Measurements from ENCODE around the gene MBNL2.

DNA sequence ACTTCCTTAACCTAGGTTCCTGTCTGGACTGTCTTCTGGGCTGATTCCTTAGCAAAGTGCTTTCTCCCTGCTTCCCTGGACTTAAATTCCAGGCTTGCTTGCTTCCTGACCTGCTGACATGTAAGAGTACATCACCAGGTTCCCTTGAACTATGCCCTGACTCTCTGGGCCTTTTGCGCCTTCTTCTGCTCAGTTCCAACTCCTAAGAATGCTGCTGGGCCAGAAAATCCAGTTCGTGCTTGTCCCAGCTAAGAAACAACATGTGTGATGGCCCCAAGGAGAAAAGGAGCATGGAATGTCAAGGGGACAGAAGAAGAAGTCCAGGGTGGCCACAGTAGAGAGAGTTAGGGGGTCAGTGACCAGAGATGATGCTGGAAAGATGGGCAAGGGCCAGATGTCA, 42.6 kb upstream of the MBNL2 start:
- TF ChIP-seq, protein P1, sequence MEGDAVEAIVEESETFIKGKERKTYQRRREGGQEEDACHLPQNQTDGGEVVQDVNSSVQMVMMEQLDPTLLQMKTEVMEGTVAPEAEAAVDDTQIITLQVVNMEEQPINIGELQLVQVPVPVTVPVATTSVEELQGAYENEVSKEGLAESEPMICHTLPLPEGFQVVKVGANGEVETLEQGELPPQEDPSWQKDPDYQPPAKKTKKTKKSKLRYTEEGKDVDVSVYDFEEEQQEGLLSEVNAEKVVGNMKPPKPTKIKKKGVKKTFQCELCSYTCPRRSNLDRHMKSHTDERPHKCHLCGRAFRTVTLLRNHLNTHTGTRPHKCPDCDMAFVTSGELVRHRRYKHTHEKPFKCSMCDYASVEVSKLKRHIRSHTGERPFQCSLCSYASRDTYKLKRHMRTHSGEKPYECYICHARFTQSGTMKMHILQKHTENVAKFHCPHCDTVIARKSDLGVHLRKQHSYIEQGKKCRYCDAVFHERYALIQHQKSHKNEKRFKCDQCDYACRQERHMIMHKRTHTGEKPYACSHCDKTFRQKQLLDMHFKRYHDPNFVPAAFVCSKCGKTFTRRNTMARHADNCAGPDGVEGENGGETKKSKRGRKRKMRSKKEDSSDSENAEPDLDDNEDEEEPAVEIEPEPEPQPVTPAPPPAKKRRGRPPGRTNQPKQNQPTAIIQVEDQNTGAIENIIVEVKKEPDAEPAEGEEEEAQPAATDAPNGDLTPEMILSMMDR (IDR thresholded peaks at IDR 0.05), result no peak
- no peak for TF ChIP-seq POLR2A (IDR thresholded peaks at IDR 0.05)
